ENCODE measurements around the gene ACKR3. TPM values are rescaled to one million over a fixed set of nuclear protein-coding genes. Genes with fewer than 3 reads are reported as not detected.

Gene ACKR3
- total and polyA plus RNA-seq, 9 donors = 4.6 to 22.7 (median 7.9) TPM

GRCh38 chr2:236603361-236604015 lies 33.9 kb downstream of the ACKR3 start:
- H3K27me3 ChIP-seq = no peaks in the 10 kb centered on the region
- intact Hi-C loops (cut with DNase I) = no loop called here
- H3K4me1 ChIP-seq (ENCODE audit: insufficient read depth) = no peaks in the 10 kb centered on the region
- no peak overlapping the region for H3K27ac ChIP-seq
- no peaks in the 10 kb centered on the region for H3K9me3 ChIP-seq
- no peak for DNase-seq
- no peak overlapping the region for H3K4me3 ChIP-seq
- 52 to 66% (median 64%) methylated on average over 15 of the region's 15 CpGs for WGBS, 3 donors
- H3K36me3 ChIP-seq = no peaks in the 10 kb centered on the region
- TF ChIP-seq EP300 (IDR thresholded peaks at IDR 0.05) (no peak), CTCF (IDR thresholded peaks at IDR 0.05) (no peak), POLR2A (IDR thresholded peaks at IDR 0.05) (no peak)

- Histone ChIP-seq H3K36me3 (no peaks in the 10 kb centered on the region), H3K4me1 (ENCODE audit: insufficient read depth) (no peaks in the 10 kb centered on the region), H3K9me3 (no peaks in the 10 kb centered on the region), H3K27ac (no peak overlapping the region), H3K27me3 (no peaks in the 10 kb centered on the region), H3K4me3 (no peak overlapping the region)
- no peak for TF ChIP-seq EP300 (IDR thresholded peaks at IDR 0.05)
- no peak for TF ChIP-seq CTCF (IDR thresholded peaks at IDR 0.05)
- TF ChIP-seq POLR2A (IDR thresholded peaks at IDR 0.05) = no peak
- no peak for DNase-seq
- intact Hi-C loops (cut with DNase I) = no loop called here
- WGBS, 3 donors = 88 to 90% (median 89%) methylated on average over 20 of the region's 20 CpGs
Observed at GRCh38 chr2:236604575-236605344, 35.1 kb downstream of the ACKR3 start.

GRCh38 chr2:236605345-236605734 lies 35.7 kb downstream of the ACKR3 start:
- Histone ChIP-seq H3K27ac (no peak overlapping the region), H3K36me3 (no peaks in the 10 kb centered on the region), H3K4me1 (ENCODE audit: insufficient read depth) (no peaks in the 10 kb centered on the region), H3K27me3 (no peaks in the 10 kb centered on the region), H3K4me3 (no peak overlapping the region), H3K9me3 (no peaks in the 10 kb centered on the region)
- no peak for TF ChIP-seq CTCF (IDR thresholded peaks at IDR 0.05)
- TF ChIP-seq POLR2A (IDR thresholded peaks at IDR 0.05) = no peak
- TF ChIP-seq EP300 (IDR thresholded peaks at IDR 0.05) = no peak
- intact Hi-C loops (cut with DNase I) = no loop called here
- WGBS, 3 donors = 95% methylated on average over 13 of the region's 13 CpGs
- no peak for DNase-seq

GRCh38 chr2:236606023-236606422 lies 36.4 kb downstream of the ACKR3 start:
- intact Hi-C loops (cut with DNase I) = no loop called here
- WGBS, 3 donors = 92 to 95% (median 92%) methylated on average over 10 of the region's 10 CpGs
- Histone ChIP-seq H3K27ac (no peak overlapping the region), H3K36me3 (no peaks in the 10 kb centered on the region), H3K4me1 (ENCODE audit: insufficient read depth) (no peaks in the 10 kb centered on the region), H3K27me3 (no peaks in the 10 kb centered on the region), H3K4me3 (no peak overlapping the region), H3K9me3 (no peaks in the 10 kb centered on the region)
- DNase-seq = no peak
- TF ChIP-seq EP300 (IDR thresholded peaks at IDR 0.05) (no peak), POLR2A (IDR thresholded peaks at IDR 0.05) (no peak), CTCF (IDR thresholded peaks at IDR 0.05) (no peak)

All from ovary (tissue), 9 donors.